Astrocyte (in vitro differentiated cells and primary cell): ENCODE measurements around the gene GALNT18. TPM values are rescaled to one million over a fixed set of nuclear protein-coding genes. Genes with fewer than 3 reads are reported as not detected.

Experiments used
- DNase-seq: peaks from one replicate; pipeline ENCODE4 v3.0.0-alpha.2; 2010; ENCODE audit warnings: low read depth
- FAIRE-seq: peaks from 2 replicates; lab custom pipeline; 2011; peaks lifted over from hg19 to GRCh38; lab: Jason Lieb, UNC
- H2AFZ ChIP-seq: 2 replicates; pipeline ENCODE4 v1.6.0; 2012; ENCODE audit warnings: low read depth, low read length, inconsistent platforms
- H3K27ac ChIP-seq: 2 replicates; pipeline ENCODE4 v1.5.1; 2011; ENCODE audit warnings: low read depth, low read length, inconsistent platforms
- H3K27me3 ChIP-seq: 2 replicates; pipeline ENCODE4 v1.6.0; 2011; ENCODE audit warnings: low read length, inconsistent platforms; ENCODE audit not compliant: insufficient read depth
- H3K36me3 ChIP-seq: 2 replicates; pipeline ENCODE4 v1.5.1; 2011; ENCODE audit warnings: low read length, inconsistent platforms; ENCODE audit not compliant: insufficient read depth
- H3K4me1 ChIP-seq: 2 replicates; pipeline ENCODE4 v1.5.1; 2011; ENCODE audit warnings: low read length, inconsistent platforms; ENCODE audit not compliant: insufficient read depth
- H3K4me2 ChIP-seq: 2 replicates; pipeline ENCODE4 v1.6.0; 2012; ENCODE audit warnings: low read length, inconsistent platforms
- H3K4me3 ChIP-seq: 2 replicates; pipeline ENCODE4 v1.5.1; 2011; ENCODE audit warnings: low read depth, mild to moderate bottlenecking, low read length, inconsistent platforms; ENCODE audit not compliant: insufficient read depth
- H3K79me2 ChIP-seq: 2 replicates; pipeline ENCODE4 v1.6.0; 2012; ENCODE audit warnings: mild to moderate bottlenecking, low read length, inconsistent platforms; ENCODE audit not compliant: insufficient read depth
- H3K9ac ChIP-seq: 2 replicates; pipeline ENCODE4 v1.6.0; 2012; ENCODE audit warnings: mild to moderate bottlenecking, low read length, inconsistent platforms
- H3K9me3 ChIP-seq: 2 replicates; pipeline ENCODE4 v1.5.1; 2012; ENCODE audit warnings: low read depth, mild to moderate bottlenecking, low read length, inconsistent platforms; ENCODE audit not compliant: insufficient read depth
- H4K20me1 ChIP-seq: 2 replicates; pipeline ENCODE4 v1.6.0; 2012; ENCODE audit warnings: low read length, inconsistent platforms; ENCODE audit not compliant: insufficient read depth
- H3K27ac Mint-ChIP-seq: one replicate; pipeline ENCODE4 v1.8.0; 2021; ENCODE audit warnings: mild to moderate bottlenecking, mixed read lengths; ENCODE audit not compliant: unreplicated experiment
- H3K27me3 Mint-ChIP-seq: one replicate; pipeline ENCODE4 v1.8.0; 2021; ENCODE audit warnings: low read depth, mixed read lengths; ENCODE audit not compliant: unreplicated experiment
- H3K36me3 Mint-ChIP-seq: one replicate; pipeline ENCODE4 v1.8.0; 2021; ENCODE audit warnings: low read depth, mixed read lengths; ENCODE audit not compliant: unreplicated experiment
- H3K4me1 Mint-ChIP-seq: one replicate; pipeline ENCODE4 v1.8.0; 2021; ENCODE audit warnings: low read depth, mixed read lengths; ENCODE audit not compliant: unreplicated experiment
- H3K4me3 Mint-ChIP-seq: one replicate; pipeline ENCODE4 v1.8.0; 2021; ENCODE audit warnings: mild to moderate bottlenecking, moderate library complexity, mixed read lengths; ENCODE audit not compliant: unreplicated experiment
- H3K9me3 Mint-ChIP-seq: one replicate; pipeline ENCODE4 v1.8.0; 2021; ENCODE audit warnings: mild to moderate bottlenecking, mixed read lengths; ENCODE audit not compliant: unreplicated experiment
- CTCF ChIP-seq: IDR thresholded peaks from 2 replicates; pipeline ENCODE4 v1.5.1; 2011; ENCODE audit warnings: low read depth, mild to moderate bottlenecking, inconsistent platforms, low read length, moderate library complexity; ENCODE audit not compliant: insufficient read depth
- EZH2 ChIP-seq: IDR thresholded peaks from 2 replicates; pipeline ENCODE4 v1.6.1; 2012; ENCODE audit warnings: mild to moderate bottlenecking, low read length, inconsistent platforms; ENCODE audit not compliant: insufficient read depth
- total RNA-seq: library from RNA; stranded (reverse); gene quantifications from 2 replicates; pipeline ENCODE4 v1.2.1, GENCODE V29; 2021

Gene GALNT18
- total RNA-seq, 1 donor from 2014 or later, result 6.5 TPM

- no peaks in the 10 kb centered on the region for H3K9me3 ChIP-seq
- no peak overlapping the region for H2AFZ ChIP-seq
- H3K27me3 Mint-ChIP-seq, result peaks cover 15% of the 10 kb centered on the region
- H3K4me3 ChIP-seq, result no peak overlapping the region
- no peak overlapping the region for H3K27ac Mint-ChIP-seq
- no peak overlapping the region for H3K4me3 Mint-ChIP-seq
- H3K4me1 Mint-ChIP-seq, result peaks cover 32% of the 10 kb centered on the region
- TF ChIP-seq CTCF (no peak), EZH2 (no peak)
- no peaks in the 10 kb centered on the region for H3K9me3 Mint-ChIP-seq
- no peaks in the 10 kb centered on the region for H4K20me1 ChIP-seq
- H3K4me2 ChIP-seq, result no peak overlapping the region
- FAIRE-seq (no peak), DNase-seq (no peak)
- no peak overlapping the region for H3K9ac ChIP-seq
- H3K27me3 ChIP-seq, result peaks cover 4% of the 10 kb centered on the region
- no peaks in the 10 kb centered on the region for H3K4me1 ChIP-seq
- H3K27ac ChIP-seq, result no peak overlapping the region
- H3K36me3 Mint-ChIP-seq, result no peaks in the 10 kb centered on the region
- no peaks in the 10 kb centered on the region for H3K36me3 ChIP-seq
- H3K79me2 ChIP-seq, result no peaks in the 10 kb centered on the region
Measured at GRCh38 chr11:11476971-11477645, 144.7 kb downstream of the GALNT18 start.

GRCh38 chr11:11476499-11476898 lies 145.3 kb downstream of the GALNT18 start:
- FAIRE-seq (no peak), DNase-seq (no peak)
- Histone ChIP-seq H3K4me2 (no peak overlapping the region), H3K27me3 (peaks cover 4% of the 10 kb centered on the region), H3K79me2 (no peaks in the 10 kb centered on the region), H4K20me1 (no peaks in the 10 kb centered on the region), H3K4me1 (no peaks in the 10 kb centered on the region), H3K4me3 (no peak overlapping the region), H3K9me3 (no peaks in the 10 kb centered on the region), H2AFZ (no peak overlapping the region), H3K36me3 (no peaks in the 10 kb centered on the region), H3K9ac (no peak overlapping the region), H3K27ac (no peak overlapping the region)
- TF ChIP-seq CTCF (no peak), EZH2 (no peak)
- Mint-ChIP-seq H3K27me3 (peaks cover 13% of the 10 kb centered on the region), H3K27ac (peak overlapping the region; percentile 51), H3K36me3 (no peaks in the 10 kb centered on the region), H3K4me1 (peaks cover 31% of the 10 kb centered on the region), H3K4me3 (no peak overlapping the region), H3K9me3 (no peaks in the 10 kb centered on the region)

- Histone ChIP-seq H3K4me3 (no peak overlapping the region), H3K4me1 (peaks cover 6% of the 10 kb centered on the region), H4K20me1 (no peaks in the 10 kb centered on the region), H2AFZ (no peak overlapping the region), H3K79me2 (no peaks in the 10 kb centered on the region), H3K36me3 (no peaks in the 10 kb centered on the region), H3K27ac (no peak overlapping the region), H3K9ac (no peak overlapping the region), H3K4me2 (no peak overlapping the region), H3K27me3 (no peaks in the 10 kb centered on the region), H3K9me3 (no peaks in the 10 kb centered on the region)
- Mint-ChIP-seq H3K27ac (no peak overlapping the region), H3K4me3 (no peak overlapping the region), H3K4me1 (peaks cover 6% of the 10 kb centered on the region), H3K27me3 (peaks cover 36% of the 10 kb centered on the region), H3K9me3 (no peaks in the 10 kb centered on the region), H3K36me3 (peaks cover 3% of the 10 kb centered on the region)
- DNase-seq (no peak), FAIRE-seq (no peak)
- TF ChIP-seq EZH2, result no peak
- no peak for TF ChIP-seq CTCF
Measured at GRCh38 chr11:11472106-11472505, 149.7 kb downstream of the GALNT18 start.
